ENCODE data around the gene SPSB3.

The SPSB3 gene

DNA sequence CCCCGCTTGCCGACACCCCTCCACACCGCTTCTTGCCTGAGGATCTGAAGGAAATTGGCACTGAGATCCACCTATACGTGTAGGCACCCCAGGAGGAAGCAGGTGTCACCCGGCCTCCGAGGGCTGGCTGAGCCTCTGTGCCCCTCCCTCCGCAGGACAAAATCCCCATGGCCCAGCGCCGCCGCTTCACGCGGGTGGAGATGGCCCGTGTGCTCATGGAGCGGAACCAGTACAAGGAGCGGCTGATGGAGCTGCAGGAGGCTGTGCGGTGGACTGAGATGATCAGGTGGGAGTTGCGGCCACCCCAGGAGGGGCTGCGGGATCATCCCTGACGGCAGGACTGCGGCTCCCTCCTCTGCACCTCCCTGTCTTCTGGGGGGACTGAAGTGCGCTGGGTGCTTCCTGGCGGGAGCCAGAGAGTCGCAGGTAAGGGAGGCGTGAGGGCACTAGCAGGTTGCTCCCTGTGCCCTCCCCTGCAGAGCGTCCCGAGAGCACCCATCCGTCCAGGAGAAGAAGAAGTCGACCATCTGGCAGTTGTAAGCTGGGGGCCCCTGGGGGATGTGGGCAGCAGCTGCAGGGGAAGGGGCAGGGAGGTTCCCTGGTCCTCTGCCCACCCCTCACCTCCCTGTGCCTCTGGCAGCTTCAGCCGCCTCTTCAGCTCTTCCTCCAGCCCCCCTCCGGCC lies 20.0 kb downstream of the SPSB3 start:
- no peak for DNase-seq

DNA sequence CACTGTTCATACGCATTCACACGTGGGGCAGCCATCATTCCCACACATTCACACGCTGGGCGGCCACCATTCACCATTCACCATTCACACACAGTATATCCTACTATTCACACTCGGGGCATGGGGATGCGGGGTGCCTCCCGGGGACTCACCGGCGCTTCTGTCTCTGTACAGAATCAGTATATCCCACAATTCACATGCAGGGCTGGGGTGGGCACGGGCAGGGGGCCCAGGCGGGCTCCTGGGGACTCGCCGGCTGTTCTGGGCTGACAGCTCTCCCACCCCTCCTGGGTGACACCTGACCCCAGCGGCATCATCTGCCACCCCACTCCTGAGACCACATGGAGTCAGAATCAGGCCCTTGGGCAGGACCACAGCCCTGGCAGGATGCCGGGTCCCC lies 20.6 kb downstream of the SPSB3 start:
- no peak for DNase-seq

DNA sequence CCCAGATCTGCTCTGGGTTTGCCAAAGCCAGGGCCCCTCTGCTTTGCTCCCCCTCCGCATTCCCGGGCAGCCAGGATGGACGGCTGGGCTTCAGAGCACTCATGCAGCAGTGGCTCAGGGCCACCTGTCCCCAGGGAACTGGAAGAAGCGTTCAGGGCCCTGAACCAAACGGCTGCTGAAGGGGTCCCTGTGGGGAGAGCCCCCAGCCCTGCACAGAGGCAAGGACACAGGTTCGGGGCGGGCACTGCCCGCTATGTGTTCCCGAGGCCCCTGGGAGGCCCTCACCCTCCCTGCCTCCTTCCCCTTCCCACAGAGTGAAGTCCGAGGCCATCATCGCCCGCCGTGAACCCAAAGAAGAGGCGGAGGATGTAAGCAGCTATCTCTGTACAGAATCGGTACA lies 21.5 kb downstream of the SPSB3 start:
- DNase-seq = no peak

DNA sequence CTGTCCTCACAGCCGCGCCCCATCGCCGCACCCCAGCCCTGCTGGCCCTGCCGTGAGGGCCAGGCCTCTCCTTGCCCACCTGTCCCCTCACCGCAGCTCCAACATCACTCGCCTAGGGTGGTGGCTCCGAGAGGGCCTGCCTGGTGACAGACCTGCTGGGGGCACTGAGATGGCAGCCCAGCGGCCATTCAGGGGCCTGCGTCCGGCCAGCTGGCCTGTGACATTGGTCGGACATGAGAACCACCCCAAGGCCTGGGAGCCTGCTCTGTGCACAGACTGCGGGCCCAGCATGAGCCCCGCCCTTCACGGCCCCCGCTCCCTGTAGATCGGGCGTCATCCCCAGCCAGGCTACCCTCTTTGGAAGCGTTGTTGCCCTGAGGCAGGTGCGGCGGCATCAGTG lies 22.9 kb downstream of the SPSB3 start:
- DNase-seq = no peak

DNA sequence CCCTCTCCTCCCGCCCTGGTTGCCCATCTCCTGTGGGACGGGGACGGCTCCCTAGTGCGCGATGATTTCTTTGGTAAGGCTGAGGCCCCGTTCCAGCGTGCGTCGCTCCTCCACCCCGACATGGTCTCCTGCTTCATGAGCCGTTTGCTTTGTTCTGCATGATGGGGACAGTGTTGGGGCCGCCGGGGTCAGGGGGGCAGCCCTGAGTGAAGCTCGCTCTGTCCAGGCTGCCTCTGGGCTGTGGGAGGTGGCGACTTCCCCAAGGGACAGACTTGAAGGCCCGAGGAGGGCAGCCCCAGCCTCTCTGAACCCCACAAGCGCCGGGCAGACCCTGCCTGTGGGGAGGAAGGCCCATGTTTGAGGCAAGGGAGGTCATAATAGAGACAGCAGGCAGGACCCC lies 23.4 kb downstream of the SPSB3 start:
- no peak for DNase-seq

DNA sequence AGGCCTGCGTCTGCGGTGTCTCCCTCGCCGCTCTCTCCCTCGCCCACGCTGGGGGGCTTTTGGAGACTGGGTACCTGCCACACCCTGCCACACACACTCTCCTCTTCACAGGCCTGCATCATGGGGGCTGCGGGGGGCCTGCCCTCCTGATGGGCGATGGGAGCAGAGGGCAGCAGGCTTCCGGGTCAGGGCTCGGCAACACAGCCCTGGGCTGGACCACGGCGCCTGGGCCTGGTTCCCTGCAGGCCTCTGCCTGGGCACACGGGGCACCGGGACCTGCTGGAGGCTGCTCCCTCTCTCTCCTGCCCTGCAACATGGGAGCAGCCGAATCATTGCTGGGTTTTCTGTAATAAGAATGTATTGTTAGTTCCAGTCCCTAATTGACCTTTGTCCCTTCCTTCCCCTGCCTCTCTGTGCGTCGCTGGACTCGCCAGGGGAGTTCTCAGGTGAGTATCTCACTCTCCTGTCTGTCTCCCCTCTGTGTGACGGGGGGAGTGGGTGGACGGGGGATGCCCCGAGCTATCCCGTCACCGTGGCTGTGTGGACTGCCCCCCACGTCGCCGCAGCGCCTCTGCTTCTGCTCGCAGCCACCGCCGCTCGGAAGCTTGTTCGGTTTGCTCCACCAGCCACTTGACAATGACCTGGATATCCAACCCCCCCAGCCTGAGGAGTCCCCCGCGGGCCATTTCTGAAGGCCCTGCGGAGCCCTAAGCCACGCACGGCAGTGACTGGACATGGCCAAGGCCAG lies 24.5 kb downstream of the SPSB3 start:
- DNase-seq = no peak

DNA sequence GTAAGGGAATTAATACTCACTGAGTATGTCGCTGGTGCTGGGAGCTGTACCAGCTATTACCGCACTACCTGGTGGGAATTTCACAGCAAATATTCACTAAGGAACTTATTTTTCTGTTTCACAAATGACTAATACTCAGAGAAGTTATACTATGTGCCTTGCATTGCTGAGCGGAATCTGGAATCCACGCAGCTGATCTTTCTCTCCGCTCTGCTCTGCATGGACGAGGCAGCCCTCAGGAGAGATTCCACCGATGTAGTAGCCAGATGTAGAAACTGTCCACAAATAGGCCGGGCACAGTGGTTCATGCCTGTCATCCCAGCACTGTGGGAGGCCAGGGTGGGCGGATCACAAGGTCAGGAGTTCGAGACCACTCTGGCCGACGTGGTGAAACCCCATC lies 28.2 kb downstream of the SPSB3 start:
- DNase-seq = no peak

DNA sequence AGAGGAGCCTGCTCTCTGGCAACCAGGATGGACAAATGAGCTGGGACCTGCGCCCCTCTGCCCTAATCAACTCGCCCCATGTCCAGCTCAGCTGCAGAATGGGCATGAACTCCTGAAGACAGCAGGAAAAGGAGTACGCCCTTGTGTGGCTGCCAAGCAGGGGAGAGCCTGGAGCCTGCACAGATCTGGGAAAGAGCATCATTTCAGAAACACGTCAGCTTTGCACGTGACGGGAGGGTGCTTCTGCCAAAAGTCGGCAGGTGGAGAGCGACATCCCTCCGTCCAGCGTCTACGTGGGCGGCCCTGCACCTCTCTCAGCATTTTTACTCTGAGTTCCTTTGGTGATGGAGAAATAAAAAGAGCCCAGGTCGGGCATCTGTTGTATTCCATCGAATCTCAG lies 29.5 kb downstream of the SPSB3 start:
- no peak for DNase-seq

DNA sequence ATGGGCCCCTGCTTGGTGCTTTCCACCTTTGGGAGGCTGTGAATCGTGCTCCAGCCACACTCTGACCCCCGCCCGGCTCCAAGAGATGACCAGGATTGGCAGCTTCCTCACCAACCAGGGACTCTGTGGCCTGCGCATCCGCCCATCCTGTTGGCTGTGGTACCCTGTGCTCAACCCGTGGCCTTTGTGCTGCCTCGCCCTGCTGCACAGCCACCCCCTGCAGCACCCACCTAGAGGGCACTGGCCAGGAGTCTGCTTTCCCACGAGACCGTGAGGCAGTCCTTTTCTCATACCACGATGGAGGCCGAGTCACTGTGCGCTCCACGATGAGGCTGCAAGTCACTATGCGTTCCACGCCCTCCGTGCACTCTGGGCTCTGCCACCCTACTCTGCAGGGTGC lies 30.4 kb downstream of the SPSB3 start:
- no peak for DNase-seq

DNA sequence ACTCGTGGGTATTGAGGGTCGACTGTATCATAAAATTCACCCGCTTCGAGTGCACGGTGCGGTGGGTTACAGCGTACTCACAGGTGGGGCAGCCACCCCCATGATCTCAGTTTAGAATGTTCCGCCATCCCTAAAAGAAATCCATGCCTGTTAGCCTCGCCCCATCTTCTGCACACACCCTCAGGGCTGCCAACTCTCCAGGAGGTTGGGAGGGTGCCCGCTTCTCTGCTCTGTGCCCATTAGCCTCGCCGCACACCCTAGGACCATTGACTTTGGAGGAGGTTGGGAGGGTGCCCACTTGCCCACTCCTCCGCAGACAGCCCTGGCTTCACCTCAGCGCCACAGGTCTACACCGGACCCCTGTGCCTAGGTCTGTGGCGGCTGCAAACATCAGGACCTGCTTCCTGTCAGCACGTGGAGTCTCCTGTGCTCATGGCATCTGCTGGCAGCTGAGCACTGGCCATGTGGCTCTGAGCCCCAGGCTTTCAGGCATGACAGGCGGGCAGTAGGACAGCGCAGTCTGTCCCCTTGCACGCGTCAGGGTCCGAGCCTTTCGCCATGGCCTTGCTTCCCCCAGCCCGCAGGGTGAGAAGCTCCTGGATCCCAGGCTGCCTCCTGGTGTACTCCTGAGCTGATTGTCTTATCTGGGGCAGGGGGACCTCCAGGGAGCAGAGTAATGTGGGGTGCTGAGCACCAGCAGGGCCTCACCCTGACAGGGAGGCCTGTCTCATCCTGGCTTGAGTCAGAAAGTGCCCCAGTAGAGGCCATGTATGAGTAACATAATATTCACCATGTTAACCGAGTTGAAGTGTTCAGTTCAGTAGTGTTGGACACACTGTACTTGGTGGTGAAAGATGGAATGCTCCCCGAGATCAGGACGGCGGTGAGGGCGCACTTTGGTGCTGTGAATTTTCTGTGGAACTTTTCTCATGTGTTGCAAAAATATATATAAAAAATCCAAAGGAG lies 32.9 kb downstream of the SPSB3 start:
- no peak for DNase-seq

DNA sequence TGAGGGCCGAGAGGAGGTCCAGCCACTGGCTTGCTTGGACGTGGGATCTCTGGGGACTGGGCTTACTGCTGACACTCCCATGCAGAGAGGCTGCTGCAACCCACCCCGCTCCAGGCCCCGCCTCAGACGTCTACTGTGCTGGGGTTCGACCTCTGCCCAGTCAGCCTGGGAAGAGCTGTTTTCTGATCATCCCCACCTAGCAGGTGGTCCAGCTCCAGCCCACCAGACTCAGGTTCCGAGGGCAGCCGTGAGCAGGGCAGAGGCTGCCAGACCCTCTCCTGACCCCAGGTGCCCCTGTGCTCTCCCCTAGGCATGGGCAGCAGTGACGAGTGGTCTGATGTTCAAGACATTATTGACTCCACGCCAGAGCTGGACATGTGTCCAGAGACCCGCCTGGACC lies 34.4 kb downstream of the SPSB3 start:
- no peak for DNase-seq

DNA sequence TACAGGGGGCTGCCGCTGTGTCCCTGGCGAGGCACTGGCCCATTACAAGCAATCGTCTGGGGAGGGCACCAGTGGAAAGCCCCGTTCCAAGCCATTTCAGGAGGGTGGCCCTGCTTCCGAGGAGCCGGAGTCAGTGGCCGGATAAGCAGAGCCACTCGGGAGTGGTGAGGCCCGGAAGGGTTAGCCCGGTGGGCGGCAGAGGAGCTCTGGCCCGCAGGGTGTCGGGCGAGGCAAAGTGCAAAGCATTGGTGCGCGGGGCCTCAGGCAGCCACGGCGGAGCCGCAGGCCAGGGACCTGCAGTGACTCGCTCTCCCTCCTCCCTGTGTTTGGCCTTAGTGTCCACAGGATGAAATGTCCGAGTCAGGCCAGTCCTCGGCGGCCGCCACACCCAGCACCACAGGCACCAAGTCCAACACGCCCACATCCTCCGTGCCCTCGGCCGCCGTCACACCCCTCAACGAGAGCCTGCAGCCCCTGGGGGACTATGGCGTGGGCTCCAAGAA lies 35.6 kb downstream of the SPSB3 start:
- no peak for DNase-seq

DNA sequence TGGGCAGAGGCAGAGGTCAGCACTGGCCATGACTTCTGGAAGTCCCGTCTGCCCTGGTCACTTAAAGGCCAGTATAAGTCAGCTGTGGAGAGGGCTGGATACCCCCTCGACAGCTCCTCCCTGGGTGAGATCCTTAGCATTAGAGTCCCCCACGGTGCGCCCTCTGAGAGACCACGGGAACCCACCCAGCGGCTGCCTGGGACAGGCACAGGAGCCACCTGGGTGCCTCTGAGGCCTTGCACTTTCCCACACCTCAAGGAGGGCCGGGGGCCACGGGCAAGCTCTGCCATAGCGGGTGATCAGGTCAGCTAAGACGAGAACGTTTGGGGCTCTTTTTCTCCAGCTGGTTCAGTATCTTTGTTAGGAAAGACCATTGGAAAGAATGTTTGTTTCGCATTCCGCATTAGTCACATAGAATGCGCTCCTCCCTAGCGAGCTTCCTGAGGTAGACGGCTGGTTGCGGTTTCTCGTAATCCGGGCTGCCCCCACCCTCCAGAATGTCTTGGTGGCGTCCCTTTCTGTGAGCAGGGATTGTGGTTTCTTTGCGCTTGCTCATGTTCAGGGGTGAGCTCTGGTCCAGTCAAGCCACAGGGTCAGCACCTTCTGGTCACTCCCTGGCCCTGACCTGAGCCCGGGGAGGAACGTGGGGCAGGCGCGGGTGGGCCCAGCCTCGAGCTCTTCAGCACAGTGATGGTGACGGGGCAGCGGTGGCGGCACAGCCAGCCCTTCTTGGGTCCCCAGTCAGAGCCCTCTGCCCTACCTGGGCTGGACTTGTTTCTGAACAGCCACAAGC lies 36.3 kb downstream of the SPSB3 start:
- no peak for DNase-seq

DNA sequence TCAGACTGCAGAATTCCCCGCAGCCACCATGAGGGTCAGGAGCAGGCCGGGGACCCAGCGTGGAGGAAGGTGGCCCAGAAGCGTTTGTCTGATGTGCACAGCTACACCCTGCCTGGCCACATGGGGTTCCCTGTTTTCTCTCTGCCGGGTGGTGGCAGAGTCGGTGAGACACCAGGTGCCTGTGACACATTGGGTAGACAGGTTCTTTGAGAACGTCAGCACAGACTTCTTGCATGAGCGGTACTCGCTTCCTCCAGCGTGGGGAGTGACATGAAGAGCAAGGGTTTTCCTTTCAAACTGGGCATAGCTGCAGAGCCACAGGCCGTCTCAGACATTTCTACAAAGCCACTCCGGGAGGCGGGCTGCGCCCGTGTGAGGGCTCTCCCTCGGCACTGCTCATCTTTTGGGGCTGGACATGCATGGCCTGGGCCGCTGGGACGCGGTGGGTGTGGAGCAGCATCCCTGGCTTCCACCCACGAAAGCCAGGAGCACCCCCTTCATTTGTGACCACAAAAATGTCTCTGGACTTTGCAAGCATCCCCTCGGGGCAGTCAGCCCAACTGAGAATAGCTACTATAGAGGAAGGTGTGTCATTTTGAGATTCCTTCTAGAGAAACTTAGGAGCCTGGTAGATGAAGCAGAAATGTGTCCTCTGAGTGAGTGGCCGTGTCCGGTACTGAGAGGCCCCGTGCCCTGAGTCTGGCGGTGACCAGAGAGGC lies 37.0 kb downstream of the SPSB3 start:
- DNase-seq = no peak

DNA sequence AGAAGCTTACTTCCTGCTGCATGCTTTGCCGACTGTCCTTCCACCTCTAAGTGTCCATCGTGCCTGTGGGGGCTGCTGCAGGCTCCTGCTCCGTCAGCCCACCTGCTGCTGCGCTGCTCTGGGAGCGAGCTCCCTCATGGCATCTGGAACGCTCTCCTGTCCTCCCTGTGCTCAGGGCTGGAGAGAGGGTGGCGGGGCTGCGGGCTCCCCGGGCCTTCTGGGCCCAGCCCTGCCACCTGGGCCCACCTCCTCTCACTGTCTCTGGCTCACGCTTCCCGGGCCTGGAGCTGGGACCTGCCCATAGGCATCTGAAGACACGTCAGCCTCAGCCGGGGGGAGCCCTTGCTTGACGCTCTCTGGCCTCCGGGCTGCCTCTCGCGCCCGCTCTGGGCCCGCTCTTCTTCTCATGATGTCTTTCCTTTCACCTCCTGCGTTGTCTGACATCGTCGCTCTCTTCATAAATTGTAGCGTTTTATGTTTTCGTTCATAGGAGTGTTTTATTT lies 38.0 kb downstream of the SPSB3 start:
- no peak for DNase-seq

DNA sequence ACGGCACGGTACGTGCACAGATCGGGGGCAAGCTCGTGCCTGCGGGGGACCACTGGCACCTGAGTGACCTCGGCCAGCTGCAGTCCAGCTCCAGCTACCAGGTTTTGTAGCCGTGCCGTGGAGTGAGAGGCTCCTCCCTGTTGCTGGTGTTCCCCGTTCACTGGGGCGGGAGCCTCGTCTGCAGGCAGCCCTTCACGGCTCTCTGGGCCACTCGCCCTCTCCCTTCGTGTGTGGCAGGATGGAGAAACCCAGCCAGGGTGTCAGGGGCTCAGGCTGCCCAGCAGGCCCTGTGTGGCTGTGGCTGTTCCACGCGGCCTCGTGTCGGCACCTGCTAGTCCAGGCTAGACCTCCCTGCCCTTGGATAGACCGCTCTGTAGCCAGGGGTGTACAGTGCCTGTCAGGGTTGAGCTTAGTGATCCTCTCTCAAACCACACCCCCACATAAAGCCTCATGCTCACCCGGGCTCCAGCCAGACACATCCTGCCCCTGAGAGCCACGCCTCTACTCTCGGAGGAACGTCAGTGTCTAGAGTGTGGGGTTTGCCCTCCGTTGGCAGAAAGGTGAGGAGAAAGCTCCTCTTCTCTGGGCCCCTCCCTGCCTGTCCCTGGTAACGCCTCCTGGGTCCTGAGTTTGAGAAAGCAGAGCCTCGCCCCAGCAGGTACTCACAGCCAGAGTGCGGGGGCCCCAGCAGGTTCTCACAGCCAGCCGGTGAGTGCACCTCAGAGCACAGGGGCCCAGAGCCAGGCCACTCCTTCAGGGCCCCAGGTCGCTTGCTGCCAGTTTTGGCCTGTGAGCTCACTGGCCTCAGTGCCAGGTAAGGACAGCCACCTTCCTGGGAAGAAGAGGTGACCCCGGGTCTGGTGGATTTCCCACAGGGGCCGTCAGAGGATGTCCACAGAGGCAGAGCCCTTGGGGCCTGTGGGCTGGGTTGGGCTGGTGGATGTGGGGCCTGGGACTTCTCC lies 38.7 kb downstream of the SPSB3 start:
- DNase-seq = no peak

DNA sequence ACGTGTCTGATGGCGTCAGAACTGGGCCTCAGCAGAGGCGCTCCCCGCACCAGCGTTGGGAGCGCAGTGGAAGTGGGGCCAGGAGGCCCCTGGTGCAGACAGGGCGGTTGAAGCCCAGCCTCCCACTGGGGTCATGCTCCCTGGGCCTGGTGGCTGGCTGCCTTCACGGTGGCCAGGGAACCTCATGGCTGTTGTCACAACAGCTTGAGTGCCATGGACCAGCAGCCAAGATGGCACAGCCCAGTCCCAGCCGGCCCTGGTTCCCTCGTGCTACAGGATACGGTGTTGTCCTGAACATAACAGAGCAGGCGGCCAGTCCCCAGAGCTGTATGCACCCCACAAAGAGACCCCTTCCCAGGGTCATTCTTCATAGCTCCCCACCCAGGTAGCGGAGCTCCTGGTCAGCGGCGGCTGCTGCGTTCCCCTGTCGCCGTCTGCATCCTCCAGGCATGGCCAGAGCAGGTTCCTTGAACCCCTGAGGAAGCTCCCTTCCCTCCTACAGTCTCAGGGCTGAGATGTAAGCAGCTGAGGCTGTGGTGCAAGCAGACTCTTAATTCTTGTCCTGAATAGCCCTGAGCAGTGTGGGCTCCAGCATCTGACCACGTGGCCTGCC lies 40.7 kb downstream of the SPSB3 start:
- DNase-seq = no peak

DNA sequence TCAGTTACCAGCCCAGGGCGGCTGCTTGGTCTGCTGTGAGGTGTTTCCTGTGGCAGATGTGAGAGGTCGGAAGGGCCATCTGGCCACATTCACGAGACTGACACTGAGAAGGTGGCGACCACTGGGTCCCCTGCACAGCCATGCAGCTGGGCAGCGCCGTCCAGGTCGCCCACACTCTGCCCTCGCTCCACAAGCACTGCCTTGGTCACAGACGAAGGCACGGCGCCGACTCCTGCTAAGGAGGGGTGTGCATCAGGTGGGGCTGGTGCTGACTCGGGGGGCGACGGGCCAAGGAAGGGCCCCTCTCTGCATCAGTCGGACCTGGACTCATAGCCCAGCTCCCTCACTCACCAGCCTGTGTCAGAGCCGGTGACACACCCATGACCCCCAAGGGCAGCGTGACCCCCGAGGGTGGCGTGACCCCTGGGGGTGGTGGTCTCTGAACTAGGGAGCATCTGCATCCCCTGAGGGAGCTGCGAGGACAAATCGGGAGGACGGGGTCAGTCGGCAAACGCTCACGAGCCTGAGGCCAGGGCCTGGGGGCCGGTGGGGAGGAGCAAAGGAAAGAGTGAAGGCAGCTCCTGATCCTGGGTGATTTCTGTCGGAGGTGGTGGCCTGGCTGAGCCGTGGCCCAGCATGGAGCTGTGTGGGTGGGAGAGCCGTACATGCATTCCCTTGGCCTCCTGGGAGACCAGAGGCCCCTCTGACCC lies 41.4 kb downstream of the SPSB3 start:
- no peak for DNase-seq

DNA sequence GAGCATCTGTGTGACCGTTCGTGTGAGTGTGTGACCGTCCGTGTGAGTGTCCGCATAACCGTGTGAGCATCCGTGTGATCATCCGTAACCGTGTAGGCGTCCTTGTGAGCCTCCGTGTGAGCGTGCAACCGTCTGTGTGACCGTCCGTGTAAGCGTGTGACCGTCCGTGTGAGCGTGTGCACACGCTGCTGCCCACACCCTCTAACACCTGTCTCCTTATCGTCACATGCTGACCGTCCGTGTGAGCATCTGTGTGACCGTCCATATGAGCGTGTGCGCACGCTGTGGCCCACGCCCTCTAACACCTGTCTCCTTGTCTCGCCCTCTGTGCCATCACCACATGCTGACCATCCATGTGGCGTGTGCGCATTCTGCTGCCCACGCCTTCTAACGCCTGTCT lies 42.1 kb downstream of the SPSB3 start:
- DNase-seq = no peak

All from CD4-positive, alpha-beta T cell treated with Interferon gamma for 1 hour (primary cell).